CD14-positive monocyte (primary cell): Measurements from ENCODE around the gene GALNS. TPM values are rescaled to one million over a fixed set of nuclear protein-coding genes. Genes with fewer than 3 reads are reported as not detected.

Source experiments
- DNase-seq, 3 donors: peaks; one replicate each; pipeline ENCODE4 v3.0.0-alpha.2; 2011 to 2022
- H2AFZ ChIP-seq: 2 replicates; pipeline ENCODE4 v1.6.0; 2012; ENCODE audit warnings: mild to moderate bottlenecking, low read depth, low read length, inconsistent platforms; ENCODE audit not compliant: insufficient read depth, poor library complexity, severe bottlenecking
- H3K27ac ChIP-seq, 2 donors: 1 replicate in 1 of 2; 2 replicates in 1 of 2; pipeline ENCODE4 v1.5.1; 2012 to 2013; ENCODE audit warnings: low read length in 2 of 2, control low read depth in 1 of 2, inconsistent platforms in 1 of 2, low read depth in 1 of 2, mild to moderate bottlenecking in 1 of 2
- H3K27me3 ChIP-seq, 2 donors: one replicate each; pipeline versions ENCODE4 v1.6.0 to v1.6.1; 2011 to 2013; ENCODE audit warnings: low read length in 2 of 2; ENCODE audit not compliant: control insufficient read depth in 2 of 2, insufficient read depth in 2 of 2
- H3K36me3 ChIP-seq, 2 donors: replicated peaks in 1 of 2; 1 replicate in 1 of 2; 2 replicates in 1 of 2; pipeline versions ENCODE4 v1.5.1 to v1.6.1; 2012 to 2013; ENCODE audit warnings: low read length in 2 of 2, control low read depth in 1 of 2, inconsistent platforms in 1 of 2, mild to moderate bottlenecking in 1 of 2; ENCODE audit not compliant: insufficient read depth in 2 of 2, control insufficient read depth in 1 of 2
- H3K4me1 ChIP-seq, 2 donors: 1 replicate in 1 of 2; 2 replicates in 1 of 2; pipeline versions ENCODE4 v1.5.1 to v1.6.1; 2012 to 2013; ENCODE audit warnings: low read length in 2 of 2, control low read depth in 1 of 2, inconsistent platforms in 1 of 2, mild to moderate bottlenecking in 1 of 2, moderate library complexity in 1 of 2; ENCODE audit not compliant: insufficient read depth in 2 of 2, control insufficient read depth in 1 of 2
- H3K4me2 ChIP-seq: replicated peaks from 2 replicates; pipeline ENCODE3; 2012; ENCODE audit warnings: low read length, moderate library complexity, mild to moderate bottlenecking; ENCODE audit not compliant: poor library complexity, severe bottlenecking; ENCODE audit errors: extremely low read depth
- H3K4me3 ChIP-seq, 3 experiments: fragments of 200-600 bp in 1 of 3; sonication (generic) in 1 of 3; replicated peaks in 1 of 3; 1 replicate in 2 of 3; 2 replicates in 1 of 3; pipeline ENCODE4 v1.5.1; 2011 to 2013; ENCODE audit warnings: low read length in 3 of 3, mild to moderate bottlenecking in 3 of 3, control low read depth in 2 of 3, low read depth in 2 of 3, inconsistent platforms in 1 of 3, moderate library complexity in 1 of 3
- H3K79me2 ChIP-seq: 2 replicates; pipeline ENCODE4 v1.6.0; 2012; ENCODE audit warnings: mild to moderate bottlenecking, control low read depth, inconsistent platforms, low read length, moderate library complexity; ENCODE audit not compliant: insufficient read depth
- H3K9ac ChIP-seq: 2 replicates; pipeline ENCODE4 v1.6.0; 2017; ENCODE audit warnings: low read length, mild to moderate bottlenecking; ENCODE audit not compliant: insufficient read depth, poor library complexity, severe bottlenecking
- H3K9me3 ChIP-seq, 2 donors: replicated peaks in 1 of 2; 1 replicate in 1 of 2; 2 replicates in 1 of 2; pipeline versions ENCODE4 v1.5.1 to v1.6.1; 2012 to 2013; ENCODE audit warnings: low read length in 2 of 2, control low read depth in 1 of 2; ENCODE audit not compliant: control insufficient read depth in 1 of 2, insufficient read depth in 1 of 2
- H4K20me1 ChIP-seq: 2 replicates; pipeline ENCODE4 v1.6.0; 2012; ENCODE audit warnings: mild to moderate bottlenecking, low read length, control low read depth, moderate library complexity; ENCODE audit not compliant: insufficient read depth
- H3K27ac Mint-ChIP-seq, 7 donors: one replicate each; pipeline ENCODE4 v1.8.0; 2020; ENCODE audit warnings: mild to moderate bottlenecking in 7 of 7, mixed read lengths in 7 of 7, moderate library complexity in 6 of 7, inconsistent platforms in 2 of 7
- H3K27me3 Mint-ChIP-seq, 3 donors: one replicate each; pipeline ENCODE4 v1.8.0; 2021 to 2022; ENCODE audit warnings: low read depth in 3 of 3, mild to moderate bottlenecking in 3 of 3, mixed read lengths in 3 of 3, moderate library complexity in 3 of 3, inconsistent platforms in 1 of 3
- H3K36me3 Mint-ChIP-seq, 2 donors: one replicate each; pipeline ENCODE4 v1.8.0; 2020; ENCODE audit warnings: mixed read lengths in 2 of 2, inconsistent platforms in 1 of 2, mild to moderate bottlenecking in 1 of 2
- H3K4me1 Mint-ChIP-seq: one replicate; pipeline ENCODE4 v1.8.0; 2020; ENCODE audit warnings: mild to moderate bottlenecking, mixed read lengths
- H3K4me3 Mint-ChIP-seq, 2 donors: one replicate each; pipeline ENCODE4 v1.8.0; 2020; ENCODE audit warnings: mild to moderate bottlenecking in 2 of 2, mixed read lengths in 2 of 2, moderate library complexity in 1 of 2
- H3K9me3 Mint-ChIP-seq, 7 donors: one replicate each; pipeline ENCODE4 v1.8.0; 2020 to 2022; ENCODE audit warnings: mixed read lengths in 7 of 7, mild to moderate bottlenecking in 6 of 7, moderate library complexity in 6 of 7, inconsistent platforms in 2 of 7
- CTCF ChIP-seq: fragments of 200-600 bp; IDR thresholded peaks from one replicate; pipeline ENCODE4 v1.8.0; 2022; ENCODE audit warnings: antibody characterized with exemption, mild to moderate bottlenecking
- WGBS: methylation state at CpG from one replicate; pipeline ENCODE4 v1.1.5; 2013; ENCODE audit warnings: missing lambda C conversion rate; ENCODE audit not compliant: insufficient coverage; 5-methylcytosine and 5-hydroxymethylcytosine counted together
- intact Hi-C, 2 donors: fragments of 100-400 bp; cut with micrococcal nuclease; formaldehyde crosslinking; loops; one replicate each; pipeline versions ENCODE4 v1.15.0 to v1.15.1; 2023
- polyA plus RNA-seq, 3 donors: library from polyadenylated mRNA; depleted of rRNA in 1 of 3; unstranded in 2 of 3; stranded (reverse) in 1 of 3; fragments of 300-500 nt in 2 of 3; fragments of >200 nt in 1 of 3; fragmentation: Illumina TruSeq in 2 of 3; gene quantifications; 1 replicate in 2 of 3; 2 replicates in 1 of 3; pipeline ENCODE4 v1.2.3, GENCODE V29; 2012 to 2021

The GALNS gene
- polyA plus RNA-seq, 3 donors = 20.2 to 34.4 (median 32.2) TPM

DNA sequence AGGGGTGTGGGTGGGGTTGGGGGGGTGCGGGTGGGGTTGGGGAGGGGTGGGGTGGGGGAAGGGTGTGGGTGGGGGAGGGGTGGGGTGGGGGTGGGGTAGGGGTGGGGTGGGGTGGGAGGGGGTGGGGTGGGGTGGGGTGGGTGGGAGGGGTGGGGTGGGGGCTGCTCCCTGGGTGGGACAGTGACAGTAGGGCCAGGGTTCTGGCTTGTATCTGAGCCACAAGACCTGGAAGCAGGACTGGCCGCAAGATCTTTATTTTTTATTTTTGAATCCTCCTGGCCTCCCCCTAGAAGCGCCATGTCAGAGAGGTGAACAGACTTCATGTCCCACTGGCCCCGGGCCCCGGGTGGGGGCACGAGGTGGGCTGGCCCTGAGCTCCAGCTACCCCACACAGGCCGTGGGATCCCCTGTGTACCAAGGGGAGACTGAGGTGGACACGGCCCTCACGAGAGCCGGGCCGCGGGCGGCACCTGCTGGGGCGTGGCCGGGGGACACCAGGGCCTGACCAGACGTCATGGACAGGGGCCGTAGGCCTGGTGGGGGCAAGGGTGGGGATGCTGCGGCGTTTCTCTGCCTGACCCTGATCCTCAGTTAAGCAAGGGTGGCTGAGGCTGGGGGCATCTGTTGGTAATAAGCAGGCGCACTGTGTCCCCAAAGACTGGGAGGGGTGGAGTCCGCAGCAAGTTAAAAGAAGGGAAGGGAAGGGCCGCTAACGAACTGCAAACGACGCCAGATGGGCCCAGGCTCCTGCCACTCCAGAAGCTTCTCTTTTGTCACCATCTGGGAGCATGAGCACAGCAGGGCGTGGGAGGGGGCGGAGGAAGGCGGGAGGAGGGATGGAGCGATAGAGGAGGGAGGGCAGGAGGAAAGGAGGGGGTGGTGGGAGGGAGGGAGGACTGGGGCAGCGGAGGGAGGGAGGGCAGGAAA, 32.0 kb upstream of the GALNS start:
- intact Hi-C loops = no loop called here
- WGBS = 88% methylated on average over 21 of the region's 30 CpGs

DNA sequence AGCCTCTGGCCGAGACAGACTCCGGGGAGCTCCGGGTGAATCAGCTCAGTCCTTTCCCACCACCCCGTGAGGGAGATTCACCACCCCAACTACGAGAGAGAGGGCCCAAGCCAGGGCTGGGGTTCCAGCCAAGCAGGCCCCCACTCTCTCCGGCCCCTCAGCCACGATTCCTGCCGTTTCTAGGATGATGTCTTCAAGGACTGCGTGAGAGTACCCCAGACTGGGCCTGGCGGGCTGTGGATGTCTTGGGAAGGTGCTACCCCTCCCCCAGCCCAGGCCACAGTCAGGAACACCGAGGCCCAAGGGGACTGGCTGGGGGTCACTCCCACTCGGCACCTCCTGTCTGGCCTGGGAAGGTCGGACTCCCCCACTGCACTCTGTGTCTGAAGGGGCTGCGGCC, 31.3 kb upstream of the GALNS start:
- peaks cover 96% of the 10 kb centered on the region for H4K20me1 ChIP-seq
- no peak overlapping the region for H3K4me2 ChIP-seq
- Mint-ChIP-seq H3K9me3 (peaks cover 13 to 22% (median 18%) of the 10 kb centered on the region in 7 donors), H3K27me3 (peaks cover 0 to 5% (median 1%) of the 10 kb centered on the region in 3 donors), H3K27ac (no peak overlapping the region), H3K4me3 (no peak overlapping the region), H3K4me1 (no peaks in the 10 kb centered on the region), H3K36me3 (peaks cover 55 to 85% of the 10 kb centered on the region in 2 donors)
- H3K36me3 ChIP-seq = peaks cover 78 to 83% of the 10 kb centered on the region in 2 donors
- H3K27me3 ChIP-seq = no peaks in the 10 kb centered on the region
- H3K4me1 ChIP-seq = no peaks in the 10 kb centered on the region
- peaks cover 9 to 22% of the 10 kb centered on the region in 2 donors for H3K9me3 ChIP-seq
- no peak overlapping the region for H3K4me3 ChIP-seq
- no peaks in the 10 kb centered on the region for H3K79me2 ChIP-seq
- intact Hi-C loops = no loop called here
- no peak for DNase-seq
- no peak overlapping the region for H3K9ac ChIP-seq
- 97% methylated on average over 10 of the region's 14 CpGs for WGBS
- no peak overlapping the region for H3K27ac ChIP-seq
- no peak overlapping the region for H2AFZ ChIP-seq
- TF ChIP-seq CTCF = no peak

More for the DNA sequence above, 32.0 kb upstream of the GALNS start:
- TF ChIP-seq CTCF = no peak
- Mint-ChIP-seq H3K9me3 (peaks cover 13 to 21% (median 18%) of the 10 kb centered on the region in 7 donors), H3K27me3 (peaks cover 0 to 5% (median 1%) of the 10 kb centered on the region in 3 donors), H3K36me3 (peaks cover 51 to 82% of the 10 kb centered on the region in 2 donors), H3K27ac (no peak overlapping the region), H3K4me3 (no peak overlapping the region), H3K4me1 (no peaks in the 10 kb centered on the region)
- H3K9me3 ChIP-seq = peaks cover 9 to 22% of the 10 kb centered on the region in 2 donors
- DNase-seq = no peak
- H3K79me2 ChIP-seq = no peaks in the 10 kb centered on the region
- H3K4me3 ChIP-seq = no peak overlapping the region
- H3K27me3 ChIP-seq = no peaks in the 10 kb centered on the region
- peaks cover 78 to 83% of the 10 kb centered on the region in 2 donors for H3K36me3 ChIP-seq
- H3K27ac ChIP-seq = no peak overlapping the region
- H3K4me1 ChIP-seq = no peaks in the 10 kb centered on the region
- no peak overlapping the region for H3K4me2 ChIP-seq
- H4K20me1 ChIP-seq = peaks cover 96% of the 10 kb centered on the region
- H2AFZ ChIP-seq = no peak overlapping the region
- no peak overlapping the region for H3K9ac ChIP-seq
